ENCODE data around the gene PHTF1.

- no peak for TF ChIP-seq GATA2 (IDR thresholded peaks at IDR 0.05; ENCODE audit: low read depth, low read length)
- TF ChIP-seq GATA3 (IDR thresholded peaks at IDR 0.05; ENCODE audit: low read depth, low read length), result no peak
These were observed 97.2 kb downstream of the PHTF1 start for GRCh38 chr1:113662101-113662500.
